Measurements from ENCODE around the gene EML6.

DNA sequence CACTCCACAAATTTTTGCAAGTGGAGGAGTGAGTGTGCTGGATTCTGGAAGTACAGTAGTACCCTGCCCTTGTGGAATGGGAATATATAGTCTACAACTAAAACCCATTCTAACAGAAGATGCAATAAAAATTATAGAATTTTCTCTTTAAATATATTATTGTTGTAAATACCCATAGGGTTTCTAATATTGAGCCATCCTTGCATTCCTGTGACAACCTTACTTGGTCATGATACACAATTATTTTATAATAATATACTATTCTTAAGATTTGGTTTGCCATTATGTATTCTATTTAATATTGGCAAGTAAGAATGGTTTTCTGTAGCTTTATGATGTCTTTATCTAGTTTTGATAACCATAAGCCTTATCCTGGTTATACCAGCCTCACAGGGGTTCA lies 52.2 kb downstream of the EML6 start:
- TF ChIP-seq GATA2 (IDR thresholded peaks at IDR 0.05; ENCODE audit: low read depth, low read length) (no peak), GATA3 (IDR thresholded peaks at IDR 0.05; ENCODE audit: low read depth, low read length) (no peak)

All from SH-SY5Y (cell line).